HepG2 (cell line): ENCODE results near the gene KIF26B.
"Not testable (repeated sequence)": the region's sequence is repeated elsewhere in the genome, so short reads cannot be mapped to it uniquely, and the experiment has no call there.

Experiments used
- ATF1 ChIP-seq: IDR thresholded peaks from 2 replicates; pipeline ENCODE4 v1.6.1; 2016; ENCODE audit warnings: mild to moderate bottlenecking, control low read depth
- KMT2A ChIP-seq: sonication (generic); formaldehyde crosslinking; IDR thresholded peaks from 2 replicates; pipeline ENCODE4 v1.4.0; 2020; ENCODE audit warnings: missing genetic modification reagents
- PAX8 ChIP-seq: sonication (generic); formaldehyde crosslinking; IDR thresholded peaks from 2 replicates; pipeline ENCODE4 v1.8.0; 2022; ENCODE audit warnings: mild to moderate bottlenecking, missing genetic modification reagents, borderline replicate concordance
- PHF20 ChIP-seq: sonication (generic); formaldehyde crosslinking; IDR thresholded peaks from 2 replicates; pipeline ENCODE4 v1.5.0; 2020; ENCODE audit warnings: mild to moderate bottlenecking, missing genetic modification reagents
- PTBP1 ChIP-seq: fragments of 200-400 bp; formaldehyde crosslinking; IDR thresholded peaks from 2 replicates; pipeline ENCODE4 v1.6.1; 2018; ENCODE audit warnings: low read length, low read depth; ENCODE audit not compliant: poor library complexity, severe bottlenecking
- ZBTB21 ChIP-seq: sonication (generic); formaldehyde crosslinking; IDR thresholded peaks from 2 replicates; pipeline ENCODE4 v1.4.0; 2020; ENCODE audit warnings: missing genetic modification reagents
- ZNF564 ChIP-seq: sonication (generic); formaldehyde crosslinking; IDR thresholded peaks from 2 replicates; pipeline ENCODE4 v1.8.1; 2023; ENCODE audit warnings: mild to moderate bottlenecking, missing genetic modification reagents
- ZNF776 ChIP-seq: sonication (generic); formaldehyde crosslinking; IDR thresholded peaks from 2 replicates; pipeline ENCODE4 v1.4.0; 2020; ENCODE audit warnings: mild to moderate bottlenecking, missing genetic modification reagents
- ZNF780A ChIP-seq: sonication (generic); formaldehyde crosslinking; IDR thresholded peaks from 2 replicates; pipeline ENCODE4 v1.8.0; 2022; ENCODE audit warnings: mild to moderate bottlenecking, missing genetic modification reagents, moderate library complexity
- TF ChIP-seq, protein P1 (sequence below): sonication (generic); formaldehyde crosslinking; IDR thresholded peaks from 2 replicates; pipeline ENCODE4 v1.4.0; 2020; ENCODE audit warnings: low read depth, mild to moderate bottlenecking, missing genetic modification reagents
- TF ChIP-seq, protein P2 (sequence below): sonication (generic); formaldehyde crosslinking; IDR thresholded peaks from 2 replicates; pipeline ENCODE4 v1.5.0; 2020; ENCODE audit warnings: mild to moderate bottlenecking, missing genetic modification reagents, moderate library complexity

DNA sequence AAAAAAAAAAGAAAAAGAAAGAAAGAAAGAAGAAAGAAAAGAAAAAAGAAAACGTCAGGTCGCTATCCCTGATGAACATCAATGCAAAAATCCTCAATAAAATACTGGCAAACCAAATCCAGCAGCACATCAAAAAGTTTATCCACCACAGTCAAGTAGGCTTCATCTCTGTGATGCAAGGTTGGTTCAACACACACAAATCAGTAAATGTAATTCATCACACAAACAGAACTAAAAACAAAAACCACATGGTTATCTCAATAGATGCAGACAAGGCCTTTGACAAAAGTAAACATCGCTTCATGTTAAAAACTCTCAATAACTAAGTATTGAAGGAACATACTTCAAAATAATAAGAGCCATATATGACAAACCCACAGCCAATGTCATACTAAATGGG lies 573.2 kb downstream of the KIF26B start:
- not testable (repeated sequence) for TF ChIP-seq ZNF776 (CRISPR knock-in tag); PHF20 (CRISPR knock-in tag); ZNF780A (CRISPR knock-in tag); ZBTB21 (CRISPR knock-in tag); KMT2A (CRISPR knock-in tag); ZNF564; ATF1 (CRISPR knock-in tag); PTBP1; PAX8 (CRISPR knock-in tag)
- TF ChIP-seq, protein P1, sequence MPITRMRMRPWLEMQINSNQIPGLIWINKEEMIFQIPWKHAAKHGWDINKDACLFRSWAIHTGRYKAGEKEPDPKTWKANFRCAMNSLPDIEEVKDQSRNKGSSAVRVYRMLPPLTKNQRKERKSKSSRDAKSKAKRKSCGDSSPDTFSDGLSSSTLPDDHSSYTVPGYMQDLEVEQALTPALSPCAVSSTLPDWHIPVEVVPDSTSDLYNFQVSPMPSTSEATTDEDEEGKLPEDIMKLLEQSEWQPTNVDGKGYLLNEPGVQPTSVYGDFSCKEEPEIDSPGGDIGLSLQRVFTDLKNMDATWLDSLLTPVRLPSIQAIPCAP (CRISPR knock-in tag) = not testable (repeated sequence)
- TF ChIP-seq, protein P2, sequence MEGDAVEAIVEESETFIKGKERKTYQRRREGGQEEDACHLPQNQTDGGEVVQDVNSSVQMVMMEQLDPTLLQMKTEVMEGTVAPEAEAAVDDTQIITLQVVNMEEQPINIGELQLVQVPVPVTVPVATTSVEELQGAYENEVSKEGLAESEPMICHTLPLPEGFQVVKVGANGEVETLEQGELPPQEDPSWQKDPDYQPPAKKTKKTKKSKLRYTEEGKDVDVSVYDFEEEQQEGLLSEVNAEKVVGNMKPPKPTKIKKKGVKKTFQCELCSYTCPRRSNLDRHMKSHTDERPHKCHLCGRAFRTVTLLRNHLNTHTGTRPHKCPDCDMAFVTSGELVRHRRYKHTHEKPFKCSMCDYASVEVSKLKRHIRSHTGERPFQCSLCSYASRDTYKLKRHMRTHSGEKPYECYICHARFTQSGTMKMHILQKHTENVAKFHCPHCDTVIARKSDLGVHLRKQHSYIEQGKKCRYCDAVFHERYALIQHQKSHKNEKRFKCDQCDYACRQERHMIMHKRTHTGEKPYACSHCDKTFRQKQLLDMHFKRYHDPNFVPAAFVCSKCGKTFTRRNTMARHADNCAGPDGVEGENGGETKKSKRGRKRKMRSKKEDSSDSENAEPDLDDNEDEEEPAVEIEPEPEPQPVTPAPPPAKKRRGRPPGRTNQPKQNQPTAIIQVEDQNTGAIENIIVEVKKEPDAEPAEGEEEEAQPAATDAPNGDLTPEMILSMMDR = not testable (repeated sequence)
